GM21717 (cell line): ENCODE results near the gene SORL1.

Source experiments
- ATAC-seq: cut with Tn5 transposase; IDR thresholded peaks from one replicate; pipeline ENCODE4 v1.9.1; 2021; ENCODE audit warnings: mild to moderate bottlenecking, moderate library complexity; ENCODE audit not compliant: unreplicated experiment

The SORL1 gene

DNA sequence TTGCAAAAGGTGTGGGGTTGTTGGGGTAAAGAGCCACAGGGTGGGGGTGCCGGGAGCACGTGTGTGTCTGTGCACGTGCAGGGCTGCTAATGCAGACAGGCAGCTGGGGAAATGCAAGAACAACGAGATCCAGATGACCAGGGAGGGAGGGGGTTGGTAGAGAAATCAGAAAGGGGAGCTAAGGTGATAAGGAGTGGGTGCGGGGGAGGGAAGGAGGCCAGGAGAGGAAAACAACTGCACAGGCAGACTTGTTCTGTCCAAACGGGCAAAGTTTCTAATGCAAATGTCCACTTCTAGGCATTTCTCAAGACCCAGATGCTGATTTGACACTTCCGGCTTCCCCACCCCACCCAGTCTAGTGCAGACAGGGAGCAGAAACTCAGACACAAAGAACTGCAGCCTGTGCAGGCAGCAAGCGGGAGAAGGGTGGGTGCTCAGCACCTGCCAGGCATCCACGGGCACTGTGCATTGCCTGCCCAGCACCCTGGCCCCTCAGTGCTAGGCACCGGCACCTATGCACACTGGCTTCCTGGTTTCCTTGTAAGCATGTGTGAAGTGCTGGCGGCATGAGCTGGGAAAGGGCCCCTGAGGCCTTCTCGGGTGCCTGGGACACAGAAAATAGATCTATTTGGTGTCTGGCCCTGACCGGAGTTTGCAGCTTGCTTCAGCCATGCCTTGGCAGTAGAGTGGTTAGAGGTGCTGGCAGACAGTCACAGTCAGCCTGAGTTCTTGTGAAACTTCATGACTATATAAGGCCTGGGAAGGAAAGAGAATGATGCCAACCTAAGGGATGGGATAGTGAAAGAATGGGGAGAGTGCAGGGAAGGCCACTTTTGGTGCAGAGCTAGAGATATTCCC is 220.7 kb downstream of the SORL1 start:
- ATAC-seq = no peak

DNA sequence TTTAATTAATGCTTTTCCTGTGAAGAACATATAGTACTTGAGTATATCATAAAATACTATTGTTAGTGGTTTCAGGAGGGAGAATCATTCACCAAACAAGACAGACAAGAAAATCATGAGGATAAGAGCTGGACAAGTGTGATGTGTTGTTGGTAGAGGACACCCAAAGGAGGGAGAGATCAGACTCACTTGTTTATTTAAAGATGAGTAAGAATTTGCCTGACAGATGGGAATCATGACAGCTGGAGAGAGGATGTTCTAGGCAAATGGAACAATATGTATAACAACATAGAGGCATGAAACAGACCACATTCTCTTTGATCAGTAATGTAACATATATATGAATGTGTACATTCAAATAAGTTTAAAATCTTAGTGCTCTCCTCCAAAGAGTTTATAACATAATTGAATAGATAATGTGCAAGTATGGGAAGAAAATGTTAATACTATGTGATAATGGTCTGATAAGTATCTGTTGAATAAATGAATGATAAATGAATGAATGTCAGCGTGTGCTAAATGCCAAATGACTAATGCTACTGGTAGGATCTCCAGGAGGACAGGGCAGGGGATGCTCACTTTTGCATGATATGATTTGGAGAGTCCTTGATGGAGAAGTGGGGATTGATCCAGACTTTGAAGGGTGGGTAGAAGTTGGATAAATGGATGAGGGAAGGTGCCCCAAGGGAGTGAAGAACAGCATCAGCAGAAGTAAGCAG is 229.6 kb downstream of the SORL1 start:
- no peak for ATAC-seq
